ENCODE measurements around the gene DLX6. TPM values are rescaled to one million over a fixed set of nuclear protein-coding genes. Genes with fewer than 3 reads are reported as not detected.

DLX6 gene
- total and polyA plus RNA-seq, 12 donors: 0.15 to 0.41 TPM; not detected in 10

DNA sequence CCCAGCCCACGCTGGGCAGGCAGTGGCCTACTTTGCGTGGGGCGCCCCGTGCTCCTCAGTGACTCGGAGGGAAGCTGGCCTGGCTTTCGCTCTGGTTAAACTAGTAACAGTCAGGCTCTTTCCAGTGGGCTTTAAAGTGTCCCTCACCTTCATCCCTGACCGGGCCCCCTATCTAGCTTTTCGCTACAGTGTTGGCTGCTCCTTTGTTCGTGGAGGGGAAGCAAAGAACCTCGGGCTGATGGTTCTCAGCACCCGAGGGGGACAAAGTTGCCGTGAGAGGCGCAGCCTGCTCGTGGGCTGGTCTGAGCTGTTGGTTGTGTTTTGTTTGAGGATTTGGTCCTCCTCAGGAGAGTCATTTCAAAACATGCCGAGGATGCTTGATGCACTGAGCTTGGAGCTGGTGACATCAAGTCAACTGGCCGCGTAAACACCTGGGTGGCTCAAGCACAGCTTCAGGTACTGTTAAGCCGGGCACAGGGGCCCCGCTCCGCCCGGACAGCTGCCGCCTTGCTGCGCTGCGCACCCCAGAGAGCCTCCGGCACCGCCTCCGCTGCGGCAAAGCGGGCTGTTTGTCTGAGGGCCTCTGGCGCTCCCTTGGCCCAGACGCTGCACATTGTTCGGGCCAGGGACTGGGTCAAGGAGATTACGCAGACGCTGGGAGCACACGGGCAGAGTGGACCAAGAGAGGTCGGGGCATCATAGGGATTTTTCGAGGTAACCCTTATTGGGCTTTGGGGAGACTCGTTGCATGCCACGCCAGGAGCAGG, 1.6 kb downstream of the DLX6 start:
- TF ChIP-seq, protein P1, sequence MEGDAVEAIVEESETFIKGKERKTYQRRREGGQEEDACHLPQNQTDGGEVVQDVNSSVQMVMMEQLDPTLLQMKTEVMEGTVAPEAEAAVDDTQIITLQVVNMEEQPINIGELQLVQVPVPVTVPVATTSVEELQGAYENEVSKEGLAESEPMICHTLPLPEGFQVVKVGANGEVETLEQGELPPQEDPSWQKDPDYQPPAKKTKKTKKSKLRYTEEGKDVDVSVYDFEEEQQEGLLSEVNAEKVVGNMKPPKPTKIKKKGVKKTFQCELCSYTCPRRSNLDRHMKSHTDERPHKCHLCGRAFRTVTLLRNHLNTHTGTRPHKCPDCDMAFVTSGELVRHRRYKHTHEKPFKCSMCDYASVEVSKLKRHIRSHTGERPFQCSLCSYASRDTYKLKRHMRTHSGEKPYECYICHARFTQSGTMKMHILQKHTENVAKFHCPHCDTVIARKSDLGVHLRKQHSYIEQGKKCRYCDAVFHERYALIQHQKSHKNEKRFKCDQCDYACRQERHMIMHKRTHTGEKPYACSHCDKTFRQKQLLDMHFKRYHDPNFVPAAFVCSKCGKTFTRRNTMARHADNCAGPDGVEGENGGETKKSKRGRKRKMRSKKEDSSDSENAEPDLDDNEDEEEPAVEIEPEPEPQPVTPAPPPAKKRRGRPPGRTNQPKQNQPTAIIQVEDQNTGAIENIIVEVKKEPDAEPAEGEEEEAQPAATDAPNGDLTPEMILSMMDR (IDR thresholded peaks at IDR 0.05): no peak
- no peak for TF ChIP-seq POLR2A (IDR thresholded peaks at IDR 0.05)
- Histone ChIP-seq H3K4me1 (replicated peaks in 1 of 2) (peaks cover 0 to 11% of the 10 kb centered on the region in 2 donors), H3K27me3 (peaks cover 96% of the 10 kb centered on the region), H3K4me3 (peak overlapping the region in 1 of 4 donors; percentile 36), H3K27ac (no peak overlapping the region), H3K36me3 (replicated peaks in 1 of 2) (no peaks in the 10 kb centered on the region), H3K9me3 (replicated peaks in 1 of 3) (no peaks in the 10 kb centered on the region)
- intact Hi-C loops (cut with DNase I): no loop called here
- no peak for DNase-seq
- 20 to 30% (median 27%) methylated on average over 23 to 39 of the region's 39 CpGs for WGBS, 4 donors

DNA sequence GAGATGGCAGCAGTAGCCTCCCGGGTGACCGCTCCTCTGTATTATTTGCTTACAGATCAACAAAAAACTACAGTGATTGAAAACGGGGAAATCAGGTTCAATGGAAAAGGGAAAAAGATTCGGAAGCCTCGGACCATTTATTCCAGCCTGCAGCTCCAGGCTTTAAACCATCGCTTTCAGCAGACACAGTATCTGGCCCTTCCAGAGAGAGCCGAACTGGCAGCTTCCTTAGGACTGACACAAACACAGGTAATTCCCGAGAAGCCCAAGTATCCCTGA, 2.2 kb downstream of the DLX6 start:
- WGBS, 4 donors: 52 to 62% (median 57%) methylated on average over 8 of the region's 8 CpGs
- peaks cover 95% of the 10 kb centered on the region for H3K27me3 ChIP-seq
- intact Hi-C loops (cut with DNase I): no loop called here

DNA sequence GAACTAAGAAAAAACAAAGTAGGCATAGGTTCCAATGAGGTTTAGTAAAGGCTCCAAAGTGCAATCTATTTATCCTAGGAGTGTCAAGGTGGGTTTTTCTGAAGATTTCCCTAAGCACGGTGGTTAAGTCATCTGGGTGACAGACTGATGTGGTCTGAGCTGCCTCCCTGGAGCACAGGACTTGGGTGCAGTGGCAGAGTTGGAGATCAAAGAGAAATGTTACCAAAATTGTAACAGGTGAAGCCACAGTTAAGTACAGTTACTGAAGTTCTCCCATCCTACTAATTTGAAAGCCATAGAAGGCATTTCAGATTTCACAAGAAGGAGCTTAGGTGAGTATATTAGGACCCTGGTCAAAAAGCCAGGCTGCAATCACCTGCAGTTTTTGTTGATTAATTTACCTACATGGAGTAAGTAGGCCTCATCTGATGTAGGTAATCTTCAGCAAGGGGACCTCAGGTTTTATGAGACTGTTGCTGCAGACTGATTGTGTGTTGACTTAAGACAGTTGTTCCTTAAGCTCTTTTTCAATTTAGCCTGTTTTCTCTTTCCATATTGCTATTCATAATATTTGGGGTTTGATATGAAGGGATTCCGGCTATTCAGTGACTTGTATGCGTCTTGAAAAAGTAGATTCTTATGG, 3.0 kb downstream of the DLX6 start:
- WGBS, 4 donors: 81 to 88% (median 85%) methylated on average over 3 of the region's 3 CpGs
- DNase-seq: no peak
- Histone ChIP-seq H3K27ac (no peak overlapping the region), H3K9me3 (replicated peaks in 1 of 3) (no peaks in the 10 kb centered on the region), H3K4me1 (replicated peaks in 1 of 2) (peaks cover 0 to 11% of the 10 kb centered on the region in 2 donors), H3K27me3 (peaks cover 95% of the 10 kb centered on the region), H3K36me3 (replicated peaks in 1 of 2) (no peaks in the 10 kb centered on the region), H3K4me3 (no peak overlapping the region)
- intact Hi-C loops (cut with DNase I): no loop called here
- TF ChIP-seq POLR2A (IDR thresholded peaks at IDR 0.05): no peak
- TF ChIP-seq, protein P1 (IDR thresholded peaks at IDR 0.05): no peak

More for the DNA sequence above, 2.2 kb downstream of the DLX6 start:
- peaks cover 0 to 11% of the 10 kb centered on the region in 2 donors for H3K4me1 ChIP-seq (replicated peaks in 1 of 2)
- H3K9me3 ChIP-seq (replicated peaks in 1 of 3): no peaks in the 10 kb centered on the region
- no peak for DNase-seq
- H3K27ac ChIP-seq: no peak overlapping the region
- TF ChIP-seq, protein P1 (IDR thresholded peaks at IDR 0.05): no peak
- no peak for TF ChIP-seq POLR2A (IDR thresholded peaks at IDR 0.05)
- H3K36me3 ChIP-seq (replicated peaks in 1 of 2): no peaks in the 10 kb centered on the region
- H3K4me3 ChIP-seq: no peak overlapping the region

DNA sequence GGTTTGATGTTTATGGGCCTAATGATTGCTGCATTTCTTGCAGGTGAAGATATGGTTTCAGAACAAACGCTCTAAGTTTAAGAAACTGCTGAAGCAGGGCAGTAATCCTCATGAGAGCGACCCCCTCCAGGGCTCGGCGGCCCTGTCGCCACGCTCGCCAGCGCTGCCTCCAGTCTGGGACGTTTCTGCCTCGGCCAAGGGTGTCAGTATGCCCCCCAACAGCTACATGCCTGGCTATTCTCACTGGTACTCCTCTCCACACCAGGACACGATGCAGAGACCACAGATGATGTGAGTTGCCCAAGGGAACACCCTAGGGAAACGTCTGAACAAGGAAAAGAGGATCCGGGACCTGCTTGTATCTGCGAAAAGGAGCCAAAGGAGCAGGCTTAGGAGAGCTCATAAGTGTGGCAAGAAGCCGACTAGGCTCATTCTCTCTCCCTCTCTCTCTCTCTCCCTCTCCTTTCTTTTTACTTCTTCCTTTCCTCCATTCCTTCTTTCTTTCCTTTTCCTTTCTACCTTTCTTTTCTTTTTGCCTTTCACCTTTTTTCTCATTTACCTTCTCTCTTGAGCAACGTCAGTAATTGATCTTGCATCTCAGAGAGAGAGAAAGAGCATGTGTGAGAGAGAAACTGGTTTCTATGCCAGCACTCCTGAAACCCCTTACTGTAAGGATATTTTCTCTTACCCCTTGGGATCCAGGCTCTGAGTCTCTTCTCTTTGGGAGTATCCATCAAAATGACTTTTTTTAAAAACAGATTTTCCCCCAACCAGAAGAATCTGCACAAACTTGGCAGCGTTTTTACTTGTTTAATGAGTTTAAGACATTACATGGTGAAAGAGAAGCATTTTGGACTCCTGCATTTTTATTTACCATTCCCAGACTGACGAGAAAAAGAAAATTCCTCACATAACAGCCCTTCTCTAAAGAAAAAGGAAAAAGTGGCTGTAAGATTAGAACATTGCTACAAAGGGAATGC, 4.7 kb downstream of the DLX6 start:
- H3K4me1 ChIP-seq (replicated peaks in 1 of 2): peaks cover 0 to 10% of the 10 kb centered on the region in 2 donors
- DNase-seq: no peak
- H3K27ac ChIP-seq: no peak overlapping the region
- H3K36me3 ChIP-seq (replicated peaks in 1 of 2): no peaks in the 10 kb centered on the region
- peaks cover 95% of the 10 kb centered on the region for H3K27me3 ChIP-seq
- intact Hi-C loops (cut with DNase I): no loop called here
- 25 to 32% (median 28%) methylated on average over 18 of the region's 18 CpGs for WGBS, 4 donors
- no peak overlapping the region for H3K4me3 ChIP-seq
- no peak for TF ChIP-seq POLR2A (IDR thresholded peaks at IDR 0.05)
- TF ChIP-seq, protein P1 (IDR thresholded peaks at IDR 0.05): no peak
- no peaks in the 10 kb centered on the region for H3K9me3 ChIP-seq (replicated peaks in 1 of 3)
